Chondrocyte (in vitro differentiated cells): ENCODE measurements around the gene TIMM17A. TPM values are rescaled to one million over a fixed set of nuclear protein-coding genes. Genes with fewer than 3 reads are reported as not detected.
"Not testable (repeated sequence)": the region's sequence is repeated elsewhere in the genome, so short reads cannot be mapped to it uniquely, and the experiment has no call there.

ENCODE experiments used
- DNase-seq: peaks from one replicate; pipeline ENCODE4 v3.0.0; 2021; ENCODE audit warnings: mixed read lengths, low spot score
- H3K27ac Mint-ChIP-seq: one replicate; pipeline ENCODE4 v1.8.0; 2021; ENCODE audit warnings: mild to moderate bottlenecking, moderate library complexity, mixed read lengths; ENCODE audit not compliant: unreplicated experiment
- H3K27me3 Mint-ChIP-seq: 2 replicates; pipeline ENCODE4 v1.8.0; 2021; ENCODE audit warnings: low read depth, mixed read lengths
- H3K36me3 Mint-ChIP-seq: 2 replicates; pipeline ENCODE4 v1.8.0; 2021; ENCODE audit warnings: low read depth, mixed read lengths
- H3K4me1 Mint-ChIP-seq: 2 replicates; pipeline ENCODE4 v1.8.0; 2021; ENCODE audit warnings: low read depth, mild to moderate bottlenecking, mixed read lengths
- H3K4me3 Mint-ChIP-seq: one replicate; pipeline ENCODE4 v1.8.0; 2021; ENCODE audit warnings: mild to moderate bottlenecking, moderate library complexity, mixed read lengths; ENCODE audit not compliant: unreplicated experiment
- H3K9me3 Mint-ChIP-seq: 2 replicates; pipeline ENCODE4 v1.8.0; 2021; ENCODE audit warnings: low read depth, mixed read lengths
- CTCF ChIP-seq: fragments of 200-600 bp; sonication (generic); IDR thresholded peaks from 2 replicates; pipeline ENCODE4 v1.5.0; 2021; ENCODE audit warnings: antibody characterized with exemption, mild to moderate bottlenecking, moderate library complexity
- microRNA-seq: library from miRNA; unstranded; fragments of <30 nt; microRNA quantifications from one replicate; pipeline ENCODE4 v1.2.0, GENCODE V29; 2020; ENCODE audit warnings: borderline number of aligned reads
- total RNA-seq: library from RNA; stranded (reverse); gene quantifications from 3 replicates; pipeline ENCODE4 v1.2.1, GENCODE V29; 2021

Gene TIMM17A
- total RNA-seq, 1 donor from 2014 or later, result 68.5 TPM

DNA sequence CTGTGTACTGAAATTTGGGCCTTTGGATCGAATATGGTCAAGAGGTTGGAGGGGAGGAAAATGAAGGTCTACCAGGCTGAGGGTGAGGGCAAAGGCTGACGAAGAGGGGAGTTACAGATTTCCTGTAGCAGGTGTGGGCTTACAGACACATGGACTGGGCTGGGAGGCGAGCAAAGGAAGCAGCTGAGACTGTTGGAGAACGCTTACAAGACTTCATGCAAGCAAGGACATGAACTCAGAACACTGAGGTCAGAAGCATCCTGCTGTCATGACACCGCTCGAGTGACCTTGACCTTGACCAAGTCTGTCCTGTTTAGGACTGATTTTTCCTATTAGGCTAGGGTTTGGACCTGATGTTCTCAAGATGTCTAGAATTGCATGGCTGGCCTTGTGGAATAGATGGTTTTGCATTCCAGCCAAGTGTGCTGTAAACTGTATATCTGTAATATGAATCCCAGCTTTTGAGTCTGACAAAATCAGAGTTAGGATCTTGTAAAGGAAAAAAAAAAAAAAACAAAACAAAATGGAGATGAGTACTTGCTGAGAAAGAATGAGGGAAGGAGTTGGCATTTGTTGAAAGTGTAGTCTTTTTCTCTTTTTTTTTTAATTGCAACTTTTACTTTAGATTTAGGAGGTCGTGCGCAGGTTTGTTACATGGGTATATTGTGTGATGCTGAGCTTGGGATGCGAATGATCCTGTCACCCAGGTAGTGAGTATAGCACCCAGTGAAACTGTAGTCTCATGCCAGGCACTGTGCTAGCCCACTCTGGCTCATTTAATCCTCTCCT, 60.9 kb downstream of the TIMM17A start:
- no peak overlapping the region for H3K27ac Mint-ChIP-seq
- H3K4me1 Mint-ChIP-seq, result peaks cover 2% of the 10 kb centered on the region
- H3K4me3 Mint-ChIP-seq, result no peak overlapping the region
- H3K9me3 Mint-ChIP-seq, result no peaks in the 10 kb centered on the region
- no peaks in the 10 kb centered on the region for H3K36me3 Mint-ChIP-seq
- no peak for TF ChIP-seq CTCF
- DNase-seq, result no peak
- no peaks in the 10 kb centered on the region for H3K27me3 Mint-ChIP-seq

DNA sequence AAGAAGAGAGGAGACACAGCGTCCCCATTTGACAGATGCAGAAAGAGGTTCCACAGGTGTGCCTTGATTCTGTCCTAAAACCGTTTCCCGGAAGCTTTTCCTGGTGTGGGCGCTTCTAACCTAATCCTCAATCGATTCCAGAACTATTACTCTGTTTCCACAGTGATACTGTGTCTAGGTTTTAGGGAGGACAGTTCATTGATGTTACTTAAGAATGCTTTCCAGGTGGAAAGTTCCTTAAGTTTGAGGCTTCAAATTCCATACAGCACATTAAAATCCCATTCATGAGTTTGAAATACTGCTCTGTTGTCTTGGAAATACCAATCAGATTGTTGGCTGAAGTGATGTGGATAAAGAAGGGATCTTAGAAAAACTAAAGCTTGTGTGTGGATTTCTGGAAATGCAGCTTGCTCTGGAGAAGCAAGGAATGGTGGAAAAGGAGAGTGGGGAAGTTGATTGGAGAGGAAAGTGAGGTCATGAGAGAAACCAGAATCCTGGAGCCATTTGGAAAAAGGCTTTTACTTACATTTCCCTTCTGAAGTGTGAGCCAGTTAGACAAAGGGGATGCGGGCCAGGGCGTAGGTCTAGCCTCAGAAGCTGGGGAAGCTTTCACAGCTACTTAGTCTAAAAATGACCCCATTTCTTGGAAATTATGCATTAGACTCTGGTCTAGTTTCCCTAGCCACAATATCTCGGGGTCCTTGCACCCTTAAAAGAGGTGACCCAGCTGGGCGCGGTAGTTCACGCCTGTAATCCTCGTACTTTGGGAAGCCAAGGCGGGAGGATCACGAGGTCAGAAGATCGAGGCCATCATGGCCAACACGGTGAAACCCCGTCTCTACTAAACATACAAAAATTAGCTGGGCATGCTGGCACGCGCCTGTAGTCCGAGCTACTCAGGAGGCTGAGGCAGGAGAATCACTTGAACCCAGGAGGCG, 61.8 kb downstream of the TIMM17A start:
- no peak for DNase-seq
- no peaks in the 10 kb centered on the region for H3K36me3 Mint-ChIP-seq
- H3K9me3 Mint-ChIP-seq, result no peaks in the 10 kb centered on the region
- peaks cover 2% of the 10 kb centered on the region for H3K4me1 Mint-ChIP-seq
- no peak for TF ChIP-seq CTCF
- no peak overlapping the region for H3K4me3 Mint-ChIP-seq
- H3K27ac Mint-ChIP-seq, result no peak overlapping the region
- no peaks in the 10 kb centered on the region for H3K27me3 Mint-ChIP-seq

GRCh38 chr1:202017749-202018467, 62.6 kb downstream of the TIMM17A start:
- Mint-ChIP-seq H3K4me1 (peaks cover 5% of the 10 kb centered on the region), H3K27me3 (no peaks in the 10 kb centered on the region), H3K36me3 (no peaks in the 10 kb centered on the region), H3K4me3 (no peak overlapping the region), H3K9me3 (no peaks in the 10 kb centered on the region), H3K27ac (no peak overlapping the region)
- DNase-seq, result no peak
- TF ChIP-seq CTCF, result no peak

DNA sequence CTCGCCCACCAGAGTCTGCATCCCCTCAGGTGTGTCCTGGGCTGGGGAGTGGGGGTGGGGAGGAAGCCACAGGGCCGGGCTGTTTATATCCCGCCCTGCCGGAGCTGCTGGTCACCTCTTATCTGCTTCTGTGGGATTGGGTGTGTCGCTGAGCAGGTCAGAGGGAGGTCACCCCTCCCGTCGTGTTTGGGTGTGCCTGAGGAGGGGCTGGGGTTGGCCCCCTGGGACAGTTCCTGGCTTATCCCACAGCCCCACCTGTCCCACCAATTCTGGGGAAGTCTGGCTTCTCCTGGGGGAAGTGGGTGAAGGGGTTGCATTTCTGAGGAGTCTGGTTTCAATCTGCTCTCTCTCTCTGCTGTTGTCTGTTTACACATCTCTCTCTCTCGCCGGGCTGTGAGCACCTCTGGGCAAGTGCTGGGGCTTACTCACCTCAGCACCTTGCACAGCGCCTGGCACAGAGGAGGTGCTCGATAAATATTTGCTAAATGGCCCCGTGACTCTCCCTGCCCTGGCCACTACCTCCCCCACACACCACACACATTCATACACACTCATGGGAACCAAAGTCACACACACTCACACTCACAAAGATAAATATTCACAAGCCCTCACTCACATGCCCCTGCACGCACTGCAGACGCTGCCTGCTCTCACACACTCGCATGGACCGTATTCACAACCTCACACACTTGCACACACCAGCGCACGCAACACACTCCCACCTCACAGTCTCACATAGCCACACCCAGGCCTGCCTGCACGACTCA, 63.3 kb downstream of the TIMM17A start:
- Mint-ChIP-seq H3K27ac (no peak overlapping the region), H3K4me3 (no peak overlapping the region), H3K4me1 (peaks cover 6% of the 10 kb centered on the region), H3K9me3 (no peaks in the 10 kb centered on the region), H3K36me3 (no peaks in the 10 kb centered on the region), H3K27me3 (no peaks in the 10 kb centered on the region)
- no peak for TF ChIP-seq CTCF
- no peak for DNase-seq

GRCh38 chr1:202019235-202019558, 63.9 kb downstream of the TIMM17A start:
- not testable (repeated sequence) for DNase-seq, H3K27me3 Mint-ChIP-seq, H3K9me3 Mint-ChIP-seq, H3K27ac Mint-ChIP-seq, H3K4me3 Mint-ChIP-seq, H3K4me1 Mint-ChIP-seq, H3K36me3 Mint-ChIP-seq

Small RNA genes within 50 kb of the gene (microRNA-seq; reads per million reads assigned to microRNA genes)
- 2.2 reads per million for gene MIR6740

Other genes starting within 250 kb of the TIMM17A start
- gene IPO9, start 126.3 kb upstream of the TIMM17A start, total RNA-seq, result 47.1 to 69.5 TPM (median 48.2 TPM) in 3 replicates
- gene SHISA4, start 66.6 kb upstream of the TIMM17A start, total RNA-seq, result 29.7 to 39.1 TPM (median 37.7 TPM) in 3 replicates
- gene LMOD1, start 9.0 kb upstream of the TIMM17A start, total RNA-seq, result 17.7 to 83.6 TPM (median 80.5 TPM) in 3 replicates
- 42.1 to 50.6 TPM (median 42.1 TPM) in 3 replicates for gene RNPEP, start 27.1 kb downstream of the TIMM17A start, total RNA-seq
- gene ELF3, start 55.1 kb downstream of the TIMM17A start, total RNA-seq, result 0.10 to 0.40 TPM (median 0.36 TPM) in 3 replicates
- gene GPR37L1, start 167.4 kb downstream of the TIMM17A start, total RNA-seq, result not detected in 3 replicates
- gene ARL8A, start 189.2 kb downstream of the TIMM17A start, total RNA-seq, result 73.9 to 95.1 TPM (median 95.1 TPM) in 3 replicates
- not detected in 3 replicates for gene PTPN7, start 205.1 kb downstream of the TIMM17A start, total RNA-seq
- gene LGR6, start 238.3 kb downstream of the TIMM17A start, total RNA-seq, result 1.4 to 4.1 TPM (median 1.8 TPM) in 3 replicates